ENCODE results near the gene NEK2. TPM values are rescaled to one million over a fixed set of nuclear protein-coding genes. Genes with fewer than 3 reads are reported as not detected.

NEK2 gene
- total RNA-seq, 1 experiment from 2014 or later: 50.2 TPM

DNA sequence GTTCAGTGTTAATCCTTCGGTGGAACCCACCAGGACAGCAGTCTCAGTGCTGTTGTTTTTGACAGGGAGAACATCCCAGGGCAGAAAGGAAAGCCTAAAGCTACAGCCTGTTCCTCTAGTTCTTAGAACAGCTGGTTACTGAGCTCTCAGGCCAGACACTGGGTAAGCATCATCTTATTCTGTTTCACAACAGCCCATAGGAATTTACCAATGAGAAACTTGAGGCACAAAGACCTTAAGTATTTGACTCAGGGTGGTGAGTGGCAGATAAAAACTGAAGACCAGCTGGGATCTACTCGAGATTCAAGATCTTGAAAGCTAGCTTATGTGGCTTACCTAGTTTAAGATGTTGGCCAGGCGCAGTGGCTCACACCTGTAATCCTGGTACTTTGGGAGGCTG is 9.4 kb upstream of the NEK2 start:
- ChIA-PET RAD21 (ENCODE audit: low non-redundant PET in 1 of 2, low total read pairs in 2 of 2, uncharacterized antibody in 2 of 2, unreplicated experiment in 2 of 2) (no interaction called here), POLR2A (no interaction called here)

More for the DNA sequence above, 9.4 kb upstream of the NEK2 start:
- CTCF ChIA-PET: interaction anchor here (1.3 to 2.1 kb wide), 3 partner anchors 13 to 772 kb away, joined by 4 to 7 read pairs (median 7); partner anchors contain the start of genes DTL and INTS7
- DNase-seq (ENCODE audit: low read depth, low spot score) (no peak), ATAC-seq (no peak)
- H3K27ac ChIP-seq (ENCODE audit: low read depth, low read length): no peak overlapping the region
- H4K20me1 ChIP-seq (ENCODE audit: insufficient read depth): no peaks in the 10 kb centered on the region
- H3K9ac ChIP-seq (ENCODE audit: low read length): no peak overlapping the region
- no peak overlapping the region for H3K4me3 ChIP-seq (replicated peaks in 1 of 2; ENCODE audit: low read depth in 1 of 2, low read length in 2 of 2)
- intact Hi-C loops (cut with micrococcal nuclease): loop anchor here (5.0 to 10.0 kb wide), 3 partner anchors 630 to 1098 kb away; no protein-coding TSS in a partner anchor
- H3K9me3 ChIP-seq (ENCODE audit: control insufficient read depth in 1 of 2, insufficient read depth in 1 of 2, low read depth in 1 of 2, low read length in 2 of 2): no peaks in the 10 kb centered on the region
- H2AFZ ChIP-seq (ENCODE audit: low read depth, low read length, poor library complexity, severe bottlenecking): no peak overlapping the region
- no peaks in the 10 kb centered on the region for H3K9me2 ChIP-seq (ENCODE audit: insufficient read depth)
- H3K4me1 ChIP-seq (ENCODE audit: control insufficient read depth in 1 of 2, insufficient read depth in 2 of 2, low read length in 2 of 2): peaks cover 0 to 4% of the 10 kb centered on the region in 2 experiments; a peak in 2 of 4 replicates
- no peaks in the 10 kb centered on the region for H3K27me3 ChIP-seq (ENCODE audit: insufficient read depth, low read length)
- no peak for TF ChIP-seq TCF7L2 (IDR thresholded peaks at IDR 0.05; ENCODE audit: borderline replicate concordance, extremely low read depth, insufficient read depth, insufficient read length)
- TF ChIP-seq POLR2AphosphoS5 (IDR thresholded peaks at IDR 0.05; ENCODE audit: low read depth, low read length): no peak
- TF ChIP-seq, protein P1, sequence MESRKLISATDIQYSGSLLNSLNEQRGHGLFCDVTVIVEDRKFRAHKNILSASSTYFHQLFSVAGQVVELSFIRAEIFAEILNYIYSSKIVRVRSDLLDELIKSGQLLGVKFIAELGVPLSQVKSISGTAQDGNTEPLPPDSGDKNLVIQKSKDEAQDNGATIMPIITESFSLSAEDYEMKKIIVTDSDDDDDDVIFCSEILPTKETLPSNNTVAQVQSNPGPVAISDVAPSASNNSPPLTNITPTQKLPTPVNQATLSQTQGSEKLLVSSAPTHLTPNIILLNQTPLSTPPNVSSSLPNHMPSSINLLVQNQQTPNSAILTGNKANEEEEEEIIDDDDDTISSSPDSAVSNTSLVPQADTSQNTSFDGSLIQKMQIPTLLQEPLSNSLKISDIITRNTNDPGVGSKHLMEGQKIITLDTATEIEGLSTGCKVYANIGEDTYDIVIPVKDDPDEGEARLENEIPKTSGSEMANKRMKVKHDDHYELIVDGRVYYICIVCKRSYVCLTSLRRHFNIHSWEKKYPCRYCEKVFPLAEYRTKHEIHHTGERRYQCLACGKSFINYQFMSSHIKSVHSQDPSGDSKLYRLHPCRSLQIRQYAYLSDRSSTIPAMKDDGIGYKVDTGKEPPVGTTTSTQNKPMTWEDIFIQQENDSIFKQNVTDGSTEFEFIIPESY (IDR thresholded peaks at IDR 0.05; ENCODE audit: extremely low read depth, insufficient replicate concordance, low read length): no peak
- TF ChIP-seq CEBPB (IDR thresholded peaks at IDR 0.05; ENCODE audit: low read depth): no peak
- no peak for TF ChIP-seq FOSL1 (IDR thresholded peaks at IDR 0.05; ENCODE audit: low read depth)
- no peak for TF ChIP-seq YY1 (IDR thresholded peaks at IDR 0.05; ENCODE audit: extremely low read depth, insufficient replicate concordance, low read depth, low read length)
- TF ChIP-seq EGR1 (IDR thresholded peaks at IDR 0.05; ENCODE audit: low read depth): no peak
- TF ChIP-seq REST (IDR thresholded peaks at IDR 0.05; ENCODE audit: low read depth): no peak
- TF ChIP-seq ZFX (IDR thresholded peaks at IDR 0.05): no peak
- TF ChIP-seq EZH2 (IDR thresholded peaks at IDR 0.05): no peak
- no peak for TF ChIP-seq RAD21 (IDR thresholded peaks at IDR 0.05; ENCODE audit: low read depth)
- TF ChIP-seq, protein P2, sequence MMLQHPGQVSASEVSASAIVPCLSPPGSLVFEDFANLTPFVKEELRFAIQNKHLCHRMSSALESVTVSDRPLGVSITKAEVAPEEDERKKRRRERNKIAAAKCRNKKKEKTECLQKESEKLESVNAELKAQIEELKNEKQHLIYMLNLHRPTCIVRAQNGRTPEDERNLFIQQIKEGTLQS (IDR thresholded peaks at IDR 0.05): no peak
- TF ChIP-seq ELF1 (IDR thresholded peaks at IDR 0.05; ENCODE audit: borderline replicate concordance, low read depth): no peak
- TF ChIP-seq CBX3 (IDR thresholded peaks at IDR 0.05; ENCODE audit: low read depth): no peak
- TF ChIP-seq SRF (IDR thresholded peaks at IDR 0.05; ENCODE audit: low read depth): no peak
- TF ChIP-seq SP1 (IDR thresholded peaks at IDR 0.05; ENCODE audit: low read depth): no peak
- TF ChIP-seq JUND (IDR thresholded peaks at IDR 0.05): no peak
- TF ChIP-seq MAX (IDR thresholded peaks at IDR 0.05): no peak
- no TSS peak for BruUV-seq (replicated peaks)
- no peaks in the 10 kb centered on the region for H3K36me3 ChIP-seq (ENCODE audit: control insufficient read depth in 1 of 2, insufficient read depth in 2 of 2, low read length in 2 of 2)
- no peaks in the 10 kb centered on the region for H3K79me2 ChIP-seq (ENCODE audit: insufficient read depth, low read length)
- H3K4me2 ChIP-seq (ENCODE audit: low read length): no peak overlapping the region
